ENCODE data around the gene UBFD1.

Gene UBFD1

GRCh38 chr16:23563186-23563585 is 5.7 kb downstream of the UBFD1 start:
- H3K4me3 ChIP-seq (ENCODE audit: low read depth, low read length): no peak overlapping the region
- H3K14ac ChIP-seq (ENCODE audit: low read length): no peak overlapping the region
- no peak overlapping the region for H2BK120ac ChIP-seq (ENCODE audit: insufficient read depth, low read length, poor library complexity)
- no peak overlapping the region for H2BK12ac ChIP-seq (ENCODE audit: low read length)
- no peak overlapping the region for H3K4me2 ChIP-seq (ENCODE audit: low read length)
- H3K27me3 ChIP-seq (ENCODE audit: insufficient read depth, low read length): no peaks in the 10 kb centered on the region
- no peak overlapping the region for H3K9ac ChIP-seq (ENCODE audit: low read length)
- no peak overlapping the region for H2AFZ ChIP-seq (ENCODE audit: insufficient read depth, low read length, poor library complexity)
- no peak overlapping the region for H3K18ac ChIP-seq (ENCODE audit: low read length)
- DNase-seq: no peak
- WGBS (ENCODE audit: extremely low coverage, insufficient coverage, insufficient read length): no CpG with 5 or more reads among the region's 6 CpGs
- no peak overlapping the region for H3K4ac ChIP-seq (ENCODE audit: low read depth, low read length)
- H3K4me1 ChIP-seq (ENCODE audit: control insufficient read depth in 1 of 2, insufficient read depth in 2 of 2, low read length in 2 of 2): no peaks in the 10 kb centered on the region
- no peak overlapping the region for H4K8ac ChIP-seq (ENCODE audit: low read depth, low read length)
- H3K79me1 ChIP-seq (ENCODE audit: low read length): no peaks in the 10 kb centered on the region
- peaks cover 52 to 75% of the 10 kb centered on the region in 2 experiments for H3K36me3 ChIP-seq (ENCODE audit: control insufficient read depth in 1 of 2, insufficient read depth in 2 of 2, low read length in 2 of 2)
- no peak overlapping the region for H2AK5ac ChIP-seq (ENCODE audit: low read length)
- no peak overlapping the region for H2BK5ac ChIP-seq (ENCODE audit: low read depth, low read length, poor library complexity)
- no peaks in the 10 kb centered on the region for H3K9me3 ChIP-seq (ENCODE audit: insufficient read depth, low read depth, low read length)
- H4K91ac ChIP-seq (ENCODE audit: low read depth, low read length): no peak overlapping the region
- peaks cover under 1% of the 10 kb centered on the region for H3K79me2 ChIP-seq (ENCODE audit: control insufficient read depth, insufficient read depth, low read length, poor library complexity)
- no peak overlapping the region for H4K12ac ChIP-seq (ENCODE audit: low read depth, low read length)
- H3K27ac ChIP-seq (ENCODE audit: low read depth, low read length): no peak overlapping the region
- no peak overlapping the region for H3K23ac ChIP-seq (ENCODE audit: low read length)

- Histone ChIP-seq H3K14ac (ENCODE audit: low read length) (no peak overlapping the region), H3K18ac (ENCODE audit: low read length) (no peak overlapping the region), H4K8ac (ENCODE audit: low read depth, low read length) (no peak overlapping the region), H3K4me1 (ENCODE audit: control insufficient read depth in 1 of 2, insufficient read depth in 2 of 2, low read length in 2 of 2) (no peaks in the 10 kb centered on the region), H3K27ac (ENCODE audit: low read depth, low read length) (no peak overlapping the region), H3K27me3 (ENCODE audit: insufficient read depth, low read length) (no peaks in the 10 kb centered on the region), H4K91ac (ENCODE audit: low read depth, low read length) (no peak overlapping the region), H3K4ac (ENCODE audit: low read depth, low read length) (no peak overlapping the region), H3K9me3 (ENCODE audit: insufficient read depth, low read depth, low read length) (no peaks in the 10 kb centered on the region), H3K23ac (ENCODE audit: low read length) (no peak overlapping the region), H3K4me3 (ENCODE audit: low read depth, low read length) (no peak overlapping the region), H2BK120ac (ENCODE audit: insufficient read depth, low read length, poor library complexity) (no peak overlapping the region), H2AK5ac (ENCODE audit: low read length) (no peak overlapping the region), H2BK12ac (ENCODE audit: low read length) (no peak overlapping the region), H3K36me3 (ENCODE audit: control insufficient read depth in 1 of 2, insufficient read depth in 2 of 2, low read length in 2 of 2) (peaks cover 52 to 76% of the 10 kb centered on the region in 2 experiments), H3K79me2 (ENCODE audit: control insufficient read depth, insufficient read depth, low read length, poor library complexity) (no peaks in the 10 kb centered on the region), H3K4me2 (ENCODE audit: low read length) (no peak overlapping the region), H3K79me1 (ENCODE audit: low read length) (no peaks in the 10 kb centered on the region), H3K9ac (ENCODE audit: low read length) (no peak overlapping the region), H2AFZ (ENCODE audit: insufficient read depth, low read length, poor library complexity) (no peak overlapping the region), H2BK5ac (ENCODE audit: low read depth, low read length, poor library complexity) (no peak overlapping the region), H4K12ac (ENCODE audit: low read depth, low read length) (peak overlapping the region; percentile 31)
- no CpG with 5 or more reads among the region's 9 CpGs for WGBS (ENCODE audit: extremely low coverage, insufficient coverage, insufficient read length)
- no peak for DNase-seq
These were observed 7.2 kb downstream of the UBFD1 start for GRCh38 chr16:23564575-23565363.

GRCh38 chr16:23566724-23567123 is 9.2 kb downstream of the UBFD1 start:
- no peak overlapping the region for H3K4me3 ChIP-seq (ENCODE audit: low read depth, low read length)
- no peaks in the 10 kb centered on the region for H3K79me1 ChIP-seq (ENCODE audit: low read length)
- H3K4me1 ChIP-seq (ENCODE audit: control insufficient read depth in 1 of 2, insufficient read depth in 2 of 2, low read length in 2 of 2): no peaks in the 10 kb centered on the region
- H3K27ac ChIP-seq (ENCODE audit: low read depth, low read length): no peak overlapping the region
- no peak overlapping the region for H2BK5ac ChIP-seq (ENCODE audit: low read depth, low read length, poor library complexity)
- no peak overlapping the region for H2AFZ ChIP-seq (ENCODE audit: insufficient read depth, low read length, poor library complexity)
- no peaks in the 10 kb centered on the region for H3K79me2 ChIP-seq (ENCODE audit: control insufficient read depth, insufficient read depth, low read length, poor library complexity)
- H3K4me2 ChIP-seq (ENCODE audit: low read length): no peak overlapping the region
- peaks cover 60 to 79% of the 10 kb centered on the region in 2 experiments for H3K36me3 ChIP-seq (ENCODE audit: control insufficient read depth in 1 of 2, insufficient read depth in 2 of 2, low read length in 2 of 2)
- H4K12ac ChIP-seq (ENCODE audit: low read depth, low read length): no peak overlapping the region
- no peak overlapping the region for H3K9ac ChIP-seq (ENCODE audit: low read length)
- H2BK12ac ChIP-seq (ENCODE audit: low read length): no peak overlapping the region
- H3K23ac ChIP-seq (ENCODE audit: low read length): no peak overlapping the region
- no peak overlapping the region for H2BK120ac ChIP-seq (ENCODE audit: insufficient read depth, low read length, poor library complexity)
- no peaks in the 10 kb centered on the region for H3K27me3 ChIP-seq (ENCODE audit: insufficient read depth, low read length)
- WGBS (ENCODE audit: extremely low coverage, insufficient coverage, insufficient read length): no CpG with 5 or more reads among the region's 8 CpGs
- no peak overlapping the region for H2AK5ac ChIP-seq (ENCODE audit: low read length)
- H3K18ac ChIP-seq (ENCODE audit: low read length): peak overlapping the region; percentile 51
- H3K4ac ChIP-seq (ENCODE audit: low read depth, low read length): no peak overlapping the region
- DNase-seq: no peak
- H4K91ac ChIP-seq (ENCODE audit: low read depth, low read length): no peak overlapping the region
- H4K8ac ChIP-seq (ENCODE audit: low read depth, low read length): no peak overlapping the region
- no peaks in the 10 kb centered on the region for H3K9me3 ChIP-seq (ENCODE audit: insufficient read depth, low read depth, low read length)
- H3K14ac ChIP-seq (ENCODE audit: low read length): no peak overlapping the region

- H2AFZ ChIP-seq (ENCODE audit: insufficient read depth, low read length, poor library complexity): no peak overlapping the region
- WGBS (ENCODE audit: extremely low coverage, insufficient coverage, insufficient read length): no CpG with 5 or more reads among the region's 3 CpGs
These were observed 10.1 kb downstream of the UBFD1 start for GRCh38 chr16:23567602-23568001.

More at GRCh38 chr16:23567602-23568001, 10.1 kb downstream of the UBFD1 start:
- H2BK5ac ChIP-seq (ENCODE audit: low read depth, low read length, poor library complexity): no peak overlapping the region
- H3K79me2 ChIP-seq (ENCODE audit: control insufficient read depth, insufficient read depth, low read length, poor library complexity): no peaks in the 10 kb centered on the region
- no peaks in the 10 kb centered on the region for H3K9me3 ChIP-seq (ENCODE audit: insufficient read depth, low read depth, low read length)
- no peak overlapping the region for H2AK5ac ChIP-seq (ENCODE audit: low read length)
- no peak overlapping the region for H4K8ac ChIP-seq (ENCODE audit: low read depth, low read length)
- no peak overlapping the region for H2BK12ac ChIP-seq (ENCODE audit: low read length)
- H2BK120ac ChIP-seq (ENCODE audit: insufficient read depth, low read length, poor library complexity): no peak overlapping the region
- H3K36me3 ChIP-seq (ENCODE audit: control insufficient read depth in 1 of 2, insufficient read depth in 2 of 2, low read length in 2 of 2): peaks cover 60 to 78% of the 10 kb centered on the region in 2 experiments
- H4K12ac ChIP-seq (ENCODE audit: low read depth, low read length): no peak overlapping the region
- no peaks in the 10 kb centered on the region for H3K4me1 ChIP-seq (ENCODE audit: control insufficient read depth in 1 of 2, insufficient read depth in 2 of 2, low read length in 2 of 2)
- no peak overlapping the region for H3K4ac ChIP-seq (ENCODE audit: low read depth, low read length)
- H3K18ac ChIP-seq (ENCODE audit: low read length): no peak overlapping the region
- no peak for DNase-seq
- no peak overlapping the region for H3K27ac ChIP-seq (ENCODE audit: low read depth, low read length)
- H3K79me1 ChIP-seq (ENCODE audit: low read length): no peaks in the 10 kb centered on the region
- no peak overlapping the region for H4K91ac ChIP-seq (ENCODE audit: low read depth, low read length)
- H3K9ac ChIP-seq (ENCODE audit: low read length): no peak overlapping the region
- no peak overlapping the region for H3K23ac ChIP-seq (ENCODE audit: low read length)
- H3K27me3 ChIP-seq (ENCODE audit: insufficient read depth, low read length): no peaks in the 10 kb centered on the region
- H3K14ac ChIP-seq (ENCODE audit: low read length): no peak overlapping the region
- H3K4me2 ChIP-seq (ENCODE audit: low read length): no peak overlapping the region
- H3K4me3 ChIP-seq (ENCODE audit: low read depth, low read length): no peak overlapping the region

All from trophoblast cell (in vitro differentiated cells and primary cell).